A549 (cell line): Measurements from ENCODE around the gene SLC35F3. TPM values are rescaled to one million over a fixed set of nuclear protein-coding genes. Genes with fewer than 3 reads are reported as not detected.

Experiments used
- ATAC-seq, 2 experiments: fragments of 200-7000 bp in 1 of 2; fragments of >200 bp in 1 of 2; cut with Nextera tagmentation in 1 of 2; cut with Tn5 transposase in 1 of 2; 3 replicates each; pipeline versions ENCODE4 v1.8.0 to v1.9.1; 2018 to 2020; ENCODE audit warnings: mild to moderate bottlenecking in 1 of 2, moderate library complexity in 1 of 2
- CTCF ChIA-PET: fragments of 300-600 bp; sonication (Branson Sonifier 250); formaldehyde crosslinking; extraction: SDS; loops from one replicate; lab custom pipeline; 2021; ENCODE audit warnings: antibody characterized with exemption, inconsistent platforms; lab: Yijun Ruan, JAX
- POLR2A ChIA-PET: fragments of 350-600 bp; formaldehyde crosslinking; extraction: SDS; loops from one replicate; lab custom pipeline; 2021; ENCODE audit warnings: antibody characterized with exemption, inconsistent platforms; lab: Yijun Ruan, JAX
- DNase-seq, 2 experiments: peaks; one replicate each; pipeline versions ENCODE4 v3.0.0 to v3.0.0-alpha.2; 2011 to 2016; ENCODE audit warnings: low read depth in 1 of 2, low spot score in 1 of 2
- FAIRE-seq: peaks from 2 replicates; lab custom pipeline; 2011; peaks lifted over from hg19 to GRCh38; lab: Jason Lieb, UNC
- H3K27ac ChIP-seq, 2 experiments: fragments of >200 bp; sonication (Bioruptor Twin); formaldehyde crosslinking; 3 replicates each; pipeline ENCODE4 v1.5.1; 2016 to 2017
- H3K4me1 ChIP-seq: fragments of >200 bp; sonication (Bioruptor Twin); formaldehyde crosslinking; 3 replicates; pipeline ENCODE4 v1.6.1; 2016
- H3K4me2 ChIP-seq: fragments of >200 bp; sonication (Bioruptor Twin); formaldehyde crosslinking; 3 replicates; pipeline ENCODE4 v1.6.1; 2016
- H3K4me3 ChIP-seq: fragments of >200 bp; sonication (Bioruptor Twin); formaldehyde crosslinking; 3 replicates; pipeline ENCODE4 v1.5.1; 2016
- H3K9me3 ChIP-seq: fragments of >200 bp; sonication (Bioruptor Twin); formaldehyde crosslinking; 3 replicates; pipeline ENCODE4 v1.6.1; 2016
- BHLHE40 ChIP-seq: IDR thresholded peaks from 2 replicates; pipeline ENCODE4 v1.6.1; 2012; ENCODE audit warnings: low read depth, low read length, inconsistent platforms
- CBX2 ChIP-seq: fragments of 200-600 bp; sonication (generic); IDR thresholded peaks from 2 replicates; pipeline ENCODE4 v1.6.1; 2016; ENCODE audit warnings: low read depth, mild to moderate bottlenecking, borderline replicate concordance
- CEBPB ChIP-seq, 2 experiments: fragments of >200 bp in 1 of 2; sonication (Bioruptor Twin) in 1 of 2; formaldehyde crosslinking in 1 of 2; IDR thresholded peaks; 2 replicates each; pipeline ENCODE4 v1.6.1; 2012 to 2016
- FOSB ChIP-seq: fragments of 250-450 bp; sonication (Bioruptor Pico); IDR thresholded peaks from 2 replicates; pipeline ENCODE4 v1.5.0; 2020; ENCODE audit warnings: mild to moderate bottlenecking, moderate library complexity
- FOXS1 ChIP-seq: fragments of 250-450 bp; sonication (Bioruptor Pico); IDR thresholded peaks from 2 replicates; pipeline ENCODE4 v1.5.0; 2020; ENCODE audit warnings: mild to moderate bottlenecking, moderate library complexity
- HOXB13 ChIP-seq: fragments of 250-450 bp; sonication (Bioruptor Pico); IDR thresholded peaks from 2 replicates; pipeline ENCODE4 v1.5.0; 2020; ENCODE audit warnings: low read depth, mild to moderate bottlenecking, moderate library complexity
- JUN ChIP-seq, 2 experiments: fragments of >200 bp; sonication (Bioruptor Twin); formaldehyde crosslinking; IDR thresholded peaks; 2 replicates in 1 of 2; 3 replicates in 1 of 2; pipeline ENCODE4 v1.6.1; 2016 to 2017
- KDM1A ChIP-seq: fragments of 200-600 bp; sonication (generic); IDR thresholded peaks from 2 replicates; pipeline ENCODE4 v1.6.1; 2016; ENCODE audit warnings: low read depth, mild to moderate bottlenecking
- MAFK ChIP-seq: fragments of 450-650 bp; IDR thresholded peaks from 2 replicates; pipeline ENCODE4 v1.6.1; 2014; ENCODE audit not compliant: partially characterized antibody
- MAZ ChIP-seq: fragments of 150-350 bp; IDR thresholded peaks from 2 replicates; pipeline ENCODE4 v1.6.1; 2014; ENCODE audit warnings: antibody characterized with exemption, low read depth, low read length, borderline replicate concordance
- MYC ChIP-seq: IDR thresholded peaks from 2 replicates; pipeline ENCODE4 v1.6.1; 2012; ENCODE audit warnings: mild to moderate bottlenecking, inconsistent platforms, low read length, improper control_type of control experiment, borderline replicate concordance
- NR3C1 ChIP-seq: fragments of >200 bp; sonication (Bioruptor Twin); formaldehyde crosslinking; IDR thresholded peaks from 3 replicates; pipeline ENCODE4 v1.6.1; 2017
- PBX3 ChIP-seq: IDR thresholded peaks from 2 replicates; pipeline ENCODE4 v1.6.1; 2012
- POLR2AphosphoS2 ChIP-seq: conservative IDR thresholded peaks from 2 replicates; pipeline ENCODE4 v1.6.1; 2012; ENCODE audit warnings: low read length, improper control_type of control experiment, inconsistent platforms
- RCOR1 ChIP-seq: fragments of 150-350 bp; IDR thresholded peaks from 2 replicates; pipeline ENCODE4 v1.6.1; 2014; ENCODE audit warnings: antibody characterized with exemption, low read length, low read depth
- REST ChIP-seq: fragments of 200-600 bp; sonication (generic); IDR thresholded peaks from 2 replicates; pipeline ENCODE4 v1.6.1; 2016; ENCODE audit warnings: antibody characterized with exemption, mild to moderate bottlenecking, moderate library complexity
- TFCP2L1 ChIP-seq: fragments of 250-450 bp; sonication (Bioruptor Pico); IDR thresholded peaks from 2 replicates; pipeline ENCODE4 v1.5.0; 2021; ENCODE audit warnings: mild to moderate bottlenecking
- TP53 ChIP-seq: fragments of 250-450 bp; sonication (Bioruptor Pico); IDR thresholded peaks from 2 replicates; pipeline ENCODE4 v1.5.0; 2021; ENCODE audit warnings: mild to moderate bottlenecking, moderate library complexity
- ZC3H11A ChIP-seq: fragments of 450-650 bp; IDR thresholded peaks from 2 replicates; pipeline ENCODE4 v1.6.1; 2014; ENCODE audit warnings: antibody characterized with exemption, mild to moderate bottlenecking
- ZFP36 ChIP-seq: fragments of 450-650 bp; IDR thresholded peaks from 2 replicates; pipeline ENCODE4 v1.6.1; 2014; ENCODE audit warnings: borderline replicate concordance; ENCODE audit not compliant: partially characterized antibody
- WGBS: methylation state at CpG from one replicate; pipeline ENCODE4 v1.1.6; 2017; ENCODE audit errors: missing lambda C conversion rate; 5-methylcytosine and 5-hydroxymethylcytosine counted together
- polyA plus RNA-seq, 4 experiments: library from polyadenylated mRNA; depleted of rRNA in 3 of 4; stranded (reverse); fragments of >200 nt; fragmentation: RNase III in 1 of 4; extraction: RNeasy Plus Mini Kit Qiagen cat#74134 plus additional on column Dnase treatment in 1 of 4; gene quantifications; 2 replicates in 3 of 4; 3 replicates in 1 of 4; pipeline ENCODE4 v1.2.3, GENCODE V29; 2011 to 2017

SLC35F3 gene
- polyA plus RNA-seq, 2 of the 4 experiments (the other 2 are of a cell fraction), result 5.5 to 7.8 TPM

- WGBS, result 95% methylated on average over 45 of the region's 69 CpGs
- no peak overlapping the region for H3K27ac ChIP-seq
- POLR2A ChIA-PET, result no interaction called here
- FAIRE-seq, result no peak
- DNase-seq, result no peak
- ATAC-seq, result no peak
- H3K9me3 ChIP-seq, result peaks cover 23% of the 10 kb centered on the region
- no peak overlapping the region for H3K4me2 ChIP-seq
- TF ChIP-seq FOXS1 (CRISPR knock-in tag), result no peak
- no peak for TF ChIP-seq CEBPB (IDR thresholded peaks at IDR 0.05)
- no peak for TF ChIP-seq NR3C1
- H3K4me3 ChIP-seq, result no peak overlapping the region
- H3K4me1 ChIP-seq, result 0 out of 3 replicates have a peak, but pooled peaks cover 2% of the 10 kb centered on the region
- CTCF ChIA-PET, result interaction anchor here (1.7 to 5.9 kb wide), 2 partner anchors 11 to 95 kb away, joined by 8 to 26 read pairs; no protein-coding TSS in a partner anchor
Measured at GRCh38 chr1:234214129-234214910, 309.8 kb downstream of the SLC35F3 start.

GRCh38 chr1:234214911-234215892, 310.7 kb downstream of the SLC35F3 start:
- no peak for DNase-seq
- H3K27ac ChIP-seq, result peak overlapping the region in 1 of 2 experiments; percentile 19; a peak in 2 of 6 replicates
- TF ChIP-seq PBX3 (no peak), ZFP36 (no peak), POLR2AphosphoS2 (no peak), FOSB (CRISPR knock-in tag) (no peak), ZC3H11A (no peak), CBX2 (no peak)
- TF ChIP-seq, all 56 proteins: peak for 0
- FAIRE-seq, result no peak
- ATAC-seq, result no peak
- Histone ChIP-seq H3K4me2 (no peak overlapping the region), H3K4me1 (no peaks in the 10 kb centered on the region), H3K4me3 (no peak overlapping the region), H3K9me3 (peaks cover 15% of the 10 kb centered on the region)
- ChIA-PET CTCF (interaction anchor here (1.7 to 5.9 kb wide), 2 partner anchors 10 to 94 kb away, joined by 8 to 26 read pairs; no protein-coding TSS in a partner anchor), POLR2A (no interaction called here)
- 87% methylated on average over 16 of the region's 20 CpGs for WGBS

GRCh38 chr1:234216116-234216703, 311.7 kb downstream of the SLC35F3 start:
- Histone ChIP-seq H3K9me3 (0 out of 3 replicates have a peak, but pooled peaks cover 6% of the 10 kb centered on the region), H3K4me2 (no peak overlapping the region), H3K27ac (no peak overlapping the region), H3K4me1 (no peaks in the 10 kb centered on the region), H3K4me3 (no peak overlapping the region)
- FAIRE-seq (no peak), ATAC-seq (no peak), DNase-seq (no peak)
- POLR2A ChIA-PET, result no interaction called here
- TF ChIP-seq JUN (IDR thresholded peaks at IDR 0.05) (no peak), POLR2AphosphoS2 (no peak), MAFK (no peak), KDM1A (no peak), TP53 (CRISPR knock-in tag) (no peak), MAZ (no peak), BHLHE40 (no peak), MYC (no peak), TFCP2L1 (CRISPR knock-in tag) (no peak), RCOR1 (no peak), CBX2 (no peak), REST (no peak), HOXB13 (CRISPR knock-in tag) (no peak)
- 89% methylated on average over 8 of the region's 8 CpGs for whole genome bisulfite sequencing
- CTCF ChIA-PET, result interaction anchor here (1.3 to 5.9 kb wide), 3 partner anchors 10 to 94 kb away, joined by 3 to 26 read pairs (median 4); no protein-coding TSS in a partner anchor
